ENCODE measurements around the gene TTC13. TPM values are rescaled to one million over a fixed set of nuclear protein-coding genes. Genes with fewer than 3 reads are reported as not detected.

The TTC13 gene
- total and polyA plus RNA-seq, 4 donors, result 2.6 to 17.5 (median 6.8) TPM

GRCh38 chr1:230926182-230926581, 52.5 kb downstream of the TTC13 start:
- no peak overlapping the region for H3K4me3 ChIP-seq (ENCODE audit: low read depth in 1 of 3, low read length in 3 of 3)
- H3K9me3 ChIP-seq (ENCODE audit: control insufficient read depth in 4 of 4, low read length in 3 of 4), result no peaks in the 10 kb centered on the region
- H3K36me3 ChIP-seq (ENCODE audit: control insufficient read depth in 4 of 4, insufficient read depth in 3 of 4, low read depth in 1 of 4, low read length in 3 of 4), result peaks cover 8 to 44% (median 27%) of the 10 kb centered on the region in 4 donors
- no peak overlapping the region for H3K27ac ChIP-seq (ENCODE audit: low read depth in 1 of 2, low read length in 2 of 2)
- TF ChIP-seq NR2F2 (IDR thresholded peaks at IDR 0.05) (no peak), RAD21 (IDR thresholded peaks at IDR 0.05) (no peak), EGR1 (IDR thresholded peaks at IDR 0.05; ENCODE audit: low read depth in 2 of 2) (no peak), ATF3 (IDR thresholded peaks at IDR 0.05) (no peak), CTCF (IDR thresholded peaks at IDR 0.05; ENCODE audit: low read depth, low read length, missing input control) (no peak), TAF1 (conservative IDR thresholded peaks at IDR 0.05) (no peak), FOXA1 (IDR thresholded peaks at IDR 0.05) (no peak), ZBTB33 (IDR thresholded peaks at IDR 0.05) (no peak), JUND (IDR thresholded peaks at IDR 0.05) (no peak)
- WGBS, result 93% methylated on average over 5 of the region's 5 CpGs
- H3K4me1 ChIP-seq (ENCODE audit: control insufficient read depth in 4 of 4, insufficient read depth in 4 of 4, low read length in 3 of 4), result no peaks in the 10 kb centered on the region
- no peak overlapping the region for H3K9ac ChIP-seq (ENCODE audit: low read depth in 1 of 2, low read length in 2 of 2)
- no peaks in the 10 kb centered on the region for H3K27me3 ChIP-seq (ENCODE audit: control insufficient read depth in 4 of 4, insufficient read depth in 4 of 4, low read length in 3 of 4)
- DNase-seq (ENCODE audit: low spot score), result no peak

GRCh38 chr1:230925608-230926007, 53.1 kb downstream of the TTC13 start:
- H3K36me3 ChIP-seq (ENCODE audit: control insufficient read depth in 4 of 4, insufficient read depth in 3 of 4, low read depth in 1 of 4, low read length in 3 of 4), result peaks cover 7 to 41% (median 28%) of the 10 kb centered on the region in 4 donors

More at GRCh38 chr1:230925608-230926007, 53.1 kb downstream of the TTC13 start:
- TF ChIP-seq EGR1 (IDR thresholded peaks at IDR 0.05; ENCODE audit: low read depth in 2 of 2) (no peak), ATF3 (IDR thresholded peaks at IDR 0.05) (no peak), ZBTB33 (IDR thresholded peaks at IDR 0.05) (no peak), YY1 (IDR thresholded peaks at IDR 0.05) (no peak), JUND (IDR thresholded peaks at IDR 0.05) (no peak), GABPA (IDR thresholded peaks at IDR 0.05 in 1 of 2, conservative IDR thresholded peaks at IDR 0.05 in 1 of 2) (no peak), FOXA1 (IDR thresholded peaks at IDR 0.05) (no peak), HNF4A (conservative IDR thresholded peaks at IDR 0.05) (no peak), TAF1 (conservative IDR thresholded peaks at IDR 0.05) (no peak), SP1 (IDR thresholded peaks at IDR 0.05) (no peak), FOXA2 (IDR thresholded peaks at IDR 0.05) (no peak)
- DNase-seq (ENCODE audit: low spot score), result no peak
- no peak overlapping the region for H3K4me3 ChIP-seq (ENCODE audit: low read depth in 1 of 3, low read length in 3 of 3)
- H3K4me1 ChIP-seq (ENCODE audit: control insufficient read depth in 4 of 4, insufficient read depth in 4 of 4, low read length in 3 of 4), result no peaks in the 10 kb centered on the region
- H3K9ac ChIP-seq (ENCODE audit: low read depth in 1 of 2, low read length in 2 of 2), result no peak overlapping the region
- WGBS, result 91% methylated on average over 2 of the region's 2 CpGs
- no peaks in the 10 kb centered on the region for H3K9me3 ChIP-seq (ENCODE audit: control insufficient read depth in 4 of 4, low read length in 3 of 4)
- H3K27ac ChIP-seq (ENCODE audit: low read depth in 1 of 2, low read length in 2 of 2), result no peak overlapping the region
- H3K27me3 ChIP-seq (ENCODE audit: control insufficient read depth in 4 of 4, insufficient read depth in 4 of 4, low read length in 3 of 4), result no peaks in the 10 kb centered on the region
